H1 (cell line): ENCODE measurements around the gene LINC00632. TPM values are rescaled to one million over a fixed set of nuclear protein-coding genes. Genes with fewer than 3 reads are reported as not detected.

Source experiments
- CTCF ChIA-PET: fragments of 300-600 bp; sonication (Branson Sonifier 250); formaldehyde crosslinking; loops from one replicate; lab custom pipeline; 2021; ENCODE audit not compliant: partially characterized antibody; lab: Charles Lee
- POLR2A ChIA-PET: fragments of 300-600 bp; sonication (Branson Sonifier 250); formaldehyde crosslinking; loops from one replicate; lab custom pipeline; 2021; ENCODE audit warnings: inconsistent platforms; ENCODE audit not compliant: partially characterized antibody; lab: Charles Lee
- DNase-seq, 2 experiments: peaks; one replicate each; pipeline versions ENCODE4 v3.0.0 to v3.0.0-alpha.2; 2010 to 2022; ENCODE audit warnings: low spot score in 2 of 2, low read depth in 1 of 2, mixed read lengths in 1 of 2
- FAIRE-seq: peaks from 2 replicates; lab custom pipeline; 2011; peaks lifted over from hg19 to GRCh38; lab: Jason Lieb, UNC
- H2AFZ ChIP-seq: 2 replicates; pipeline ENCODE4 v1.8.1; 2012; ENCODE audit warnings: low read length, inconsistent platforms
- H2AK5ac ChIP-seq: 2 replicates; pipeline ENCODE4 v1.6.1; 2013; ENCODE audit warnings: low read depth, low read length
- H2BK120ac ChIP-seq: replicated peaks from 2 replicates; pipeline ENCODE3; 2013; ENCODE audit warnings: low read depth, low read length, inconsistent platforms
- H2BK12ac ChIP-seq: 2 replicates; pipeline ENCODE4 v1.6.1; 2013; ENCODE audit warnings: low read depth, low read length
- H2BK15ac ChIP-seq: 2 replicates; pipeline ENCODE4 v1.6.1; 2013; ENCODE audit warnings: low read length
- H2BK20ac ChIP-seq: 2 replicates; pipeline ENCODE4 v1.6.1; 2013; ENCODE audit warnings: low read length
- H2BK5ac ChIP-seq: 2 replicates; pipeline ENCODE4 v1.6.1; 2013; ENCODE audit warnings: low read depth, low read length
- H3K14ac ChIP-seq: 2 replicates; pipeline ENCODE4 v1.6.1; 2013; ENCODE audit warnings: inconsistent platforms; ENCODE audit not compliant: insufficient read length
- H3K18ac ChIP-seq: 2 replicates; pipeline ENCODE4 v1.6.1; 2013; ENCODE audit warnings: low read length; ENCODE audit errors: extremely low read depth
- H3K23ac ChIP-seq: 2 replicates; pipeline ENCODE4 v1.6.1; 2013; ENCODE audit warnings: inconsistent platforms; ENCODE audit not compliant: insufficient read length
- H3K23me2 ChIP-seq: 2 replicates; pipeline ENCODE4 v1.6.1; 2013; ENCODE audit warnings: low read depth, low read length
- H3K27ac ChIP-seq: 2 replicates; pipeline ENCODE4 v1.6.1; 2011; ENCODE audit warnings: low read depth, low read length, inconsistent platforms
- H3K27me3 ChIP-seq, 4 experiments: replicated peaks in 1 of 4; 1 replicate in 1 of 4; 2 replicates in 3 of 4; pipeline versions ENCODE4 v1.6.1 to v1.8.1; 2011 to 2013; ENCODE audit warnings: low read length in 3 of 4, mild to moderate bottlenecking in 3 of 4, inconsistent platforms in 2 of 4, mixed read lengths in 2 of 4, moderate library complexity in 1 of 4; ENCODE audit not compliant: control insufficient read depth in 3 of 4, insufficient read depth in 3 of 4; ENCODE audit errors: extremely low read depth in 1 of 4
- H3K36me3 ChIP-seq, 4 experiments: 2 replicates each; pipeline versions ENCODE4 v1.6.1 to v1.8.1; 2011 to 2013; ENCODE audit warnings: mild to moderate bottlenecking in 4 of 4, low read length in 3 of 4, moderate library complexity in 2 of 4, control low read depth in 1 of 4, inconsistent platforms in 1 of 4; ENCODE audit not compliant: insufficient read depth in 4 of 4, control insufficient read depth in 2 of 4
- H3K4ac ChIP-seq: replicated peaks from 2 replicates; pipeline ENCODE3; 2013; ENCODE audit warnings: low read length, low read depth, mixed read lengths, inconsistent platforms; ENCODE audit not compliant: insufficient read length
- H3K4me1 ChIP-seq, 4 experiments: replicated peaks in 1 of 4; 1 replicate in 1 of 4; 2 replicates in 3 of 4; pipeline versions ENCODE4 v1.6.1 to v1.8.1; 2011 to 2013; ENCODE audit warnings: low read length in 3 of 4, inconsistent platforms in 2 of 4, mixed read lengths in 1 of 4; ENCODE audit not compliant: insufficient read depth in 4 of 4, control insufficient read depth in 3 of 4
- H3K4me2 ChIP-seq, 2 experiments: 2 replicates each; pipeline versions ENCODE4 v1.6.1 to v1.8.1; 2011 to 2013; ENCODE audit warnings: low read depth in 2 of 2, low read length in 2 of 2, control low read depth in 1 of 2, inconsistent platforms in 1 of 2, mild to moderate bottlenecking in 1 of 2; ENCODE audit not compliant: insufficient read depth in 1 of 2
- H3K4me3 ChIP-seq, 4 experiments: fragments of 200-600, 300-600 bp in 1 of 4; sonication (generic), shearing (Covaris generic), sonication (Bioruptor Twin) in 1 of 4; 2 replicates each; pipeline versions ENCODE4 v1.5.1 to v1.8.1; 2011 to 2016; ENCODE audit warnings: low read length in 4 of 4, low read depth in 3 of 4, control low read depth in 2 of 4, inconsistent platforms in 2 of 4, mild to moderate bottlenecking in 2 of 4, mixed read lengths in 1 of 4, moderate library complexity in 1 of 4; ENCODE audit not compliant: insufficient read depth in 2 of 4; ENCODE audit errors: extremely low read depth in 1 of 4
- H3K56ac ChIP-seq: replicated peaks from 2 replicates; pipeline ENCODE3; 2013; ENCODE audit warnings: low read depth, mild to moderate bottlenecking, mixed read lengths, low read length, inconsistent platforms; ENCODE audit not compliant: insufficient read length
- H3K79me1 ChIP-seq: 2 replicates; pipeline ENCODE4 v1.6.1; 2013; ENCODE audit warnings: low read depth, low read length, control low read depth
- H3K79me2 ChIP-seq, 2 experiments: 2 replicates each; pipeline versions ENCODE4 v1.6.1 to v1.8.1; 2012 to 2013; ENCODE audit warnings: low read length in 2 of 2, mild to moderate bottlenecking in 2 of 2, inconsistent platforms in 1 of 2; ENCODE audit not compliant: insufficient read depth in 2 of 2, control insufficient read depth in 1 of 2
- H3K9ac ChIP-seq, 4 experiments: replicated peaks in 1 of 4; 1 replicate in 1 of 4; 2 replicates in 3 of 4; pipeline versions ENCODE4 v1.6.1 to v1.8.1; 2011 to 2013; ENCODE audit warnings: low read depth in 3 of 4, low read length in 3 of 4, control low read depth in 2 of 4, mild to moderate bottlenecking in 2 of 4, moderate library complexity in 2 of 4, inconsistent platforms in 1 of 4; ENCODE audit errors: extremely low read depth in 1 of 4
- H3K9me3 ChIP-seq, 2 experiments: 2 replicates each; pipeline versions ENCODE4 v1.6.1 to v1.8.1; 2012 to 2013; ENCODE audit warnings: mild to moderate bottlenecking in 2 of 2, moderate library complexity in 2 of 2, control low read depth in 1 of 2, inconsistent platforms in 1 of 2, low read depth in 1 of 2, low read length in 1 of 2, mixed read lengths in 1 of 2; ENCODE audit not compliant: insufficient read depth in 2 of 2
- H4K20me1 ChIP-seq, 2 experiments: replicated peaks in 1 of 2; 2 replicates each; pipeline versions ENCODE3 to v1.8.1; 2011 to 2013; ENCODE audit warnings: inconsistent platforms in 2 of 2, low read length in 2 of 2, mild to moderate bottlenecking in 1 of 2; ENCODE audit not compliant: insufficient read depth in 2 of 2, control insufficient read depth in 1 of 2
- H4K5ac ChIP-seq: 2 replicates; pipeline ENCODE4 v1.6.1; 2013; ENCODE audit warnings: low read length, low read depth, mixed read lengths, inconsistent platforms; ENCODE audit not compliant: insufficient read length
- H4K8ac ChIP-seq: 2 replicates; pipeline ENCODE4 v1.8.0; 2013; ENCODE audit warnings: mild to moderate bottlenecking, moderate library complexity, low read length, inconsistent platforms; ENCODE audit not compliant: insufficient read depth; ENCODE audit errors: extremely low read depth
- H4K91ac ChIP-seq: replicated peaks from 2 replicates; pipeline ENCODE3; 2013; ENCODE audit warnings: low read length, mixed read lengths, inconsistent platforms; ENCODE audit not compliant: insufficient read length
- HDAC6 ChIP-seq: IDR thresholded peaks from one replicate; pipeline ENCODE4 v1.7.1; 2012; ENCODE audit warnings: low read depth, mild to moderate bottlenecking, inconsistent platforms, low read length, moderate library complexity
- YY1 ChIP-seq: IDR thresholded peaks from 2 replicates; pipeline ENCODE4 v1.6.1; 2011; ENCODE audit warnings: low read depth, mild to moderate bottlenecking, low read length
- WGBS, 2 experiments: shearing (Covaris generic) in 1 of 2; methylation state at CpG; one replicate each; pipeline versions ENCODE4 v1.1.6 to v1.1.7; 2013 to 2015; ENCODE audit warnings: low lambda C conversion rate in 2 of 2, mixed read lengths in 2 of 2, inconsistent platforms in 1 of 2, low coverage in 1 of 2, missing lambda C conversion rate in 1 of 2; ENCODE audit not compliant: insufficient replicate concordance in 2 of 2, insufficient coverage in 1 of 2, insufficient read length in 1 of 2; ENCODE audit errors: extremely low coverage in 1 of 2, missing lambda C conversion rate in 1 of 2; 5-methylcytosine and 5-hydroxymethylcytosine counted together
- polyA plus RNA-seq, 7 experiments: library from polyadenylated mRNA; depleted of rRNA in 3 of 7; stranded (reverse) in 5 of 7; unstranded in 2 of 7; fragments of >200 nt in 5 of 7; fragments of 200-250 nt in 2 of 7; gene quantifications; 1 replicate in 5 of 7; 2 replicates in 1 of 7; 4 replicates in 1 of 7; pipeline versions ENCODE4 v1.2.1 to v1.2.3, GENCODE V29; 2011 to 2013; ENCODE audit warnings: missing spikeins in 2 of 7, mixed read lengths in 2 of 7
- total RNA-seq: library from RNA; stranded (reverse); fragmentation: NEBNext Ultra II Directional; extraction: Animal tissue kit (Norgen Biotek cat#: 25700); gene quantifications from 2 replicates; pipeline ENCODE4 v1.2.1, GENCODE V29; 2021

LINC00632 gene
- total and polyA plus RNA-seq, 2 of the 8 experiments (the other 6 are each of a cell fraction or from before 2014, with no cell fraction given) = 24.5 to 85.1 TPM

- WGBS, 2 experiments = 95% methylated on average over 4 of the region's 4 CpGs; no CpG with 5 or more reads in 1 of the 2 experiments
- Histone ChIP-seq H3K79me1 (no peaks in the 10 kb centered on the region), H4K20me1 (no peaks in the 10 kb centered on the region), H3K27ac (no peak overlapping the region), H3K4me3 (no peak overlapping the region), H3K9me3 (no peaks in the 10 kb centered on the region), H3K56ac (no peak overlapping the region), H3K23ac (no peak overlapping the region)
- no peak for DNase-seq
- TF ChIP-seq HDAC6 = no peak
- peak; percentile 74 for TF ChIP-seq YY1
- TF ChIP-seq, all 59 proteins: peak for 1
- H2AK5ac ChIP-seq = no peak overlapping the region
- H3K4me1 ChIP-seq = no peaks in the 10 kb centered on the region
- no peak overlapping the region for H2BK15ac ChIP-seq
- CTCF ChIA-PET = no interaction called here
- H3K9ac ChIP-seq = no peak overlapping the region
- H2BK12ac ChIP-seq = no peak overlapping the region
- H2BK20ac ChIP-seq = no peak overlapping the region
- H3K36me3 ChIP-seq = no peaks in the 10 kb centered on the region
- H4K8ac ChIP-seq = no peak overlapping the region
- H2AFZ ChIP-seq = no peak overlapping the region
- no peak overlapping the region for H4K91ac ChIP-seq
- H3K4me2 ChIP-seq = no peak overlapping the region
- no peak overlapping the region for H3K14ac ChIP-seq
- H3K23me2 ChIP-seq = no peaks in the 10 kb centered on the region
- H2BK120ac ChIP-seq = no peak overlapping the region
- FAIRE-seq = no peak
- H3K18ac ChIP-seq = no peak overlapping the region
- POLR2A ChIA-PET = interaction anchor here (1.6 kb wide), 1 partner anchor 53 kb away, joined by 4 read pairs; no protein-coding TSS in a partner anchor
- H4K5ac ChIP-seq = no peak overlapping the region
- no peaks in the 10 kb centered on the region for H3K79me2 ChIP-seq
- no peaks in the 10 kb centered on the region; a peak in 1 of 7 replicates for H3K27me3 ChIP-seq
- no peak overlapping the region for H3K4ac ChIP-seq
- no peak overlapping the region for H2BK5ac ChIP-seq
Observed at GRCh38 chrX:140711894-140712293, 2.3 kb downstream of the LINC00632 start.
